Measurements from ENCODE around the gene ANXA2. TPM values are rescaled to one million over a fixed set of nuclear protein-coding genes. Genes with fewer than 3 reads are reported as not detected.

The ANXA2 gene
- total RNA-seq, 1 donor from 2014 or later = 2,658 TPM

- no peak for DNase-seq (ENCODE audit: low read depth)
- TF ChIP-seq CTCF (IDR thresholded peaks at IDR 0.05; ENCODE audit: insufficient read depth, low read length, poor library complexity, severe bottlenecking) = no peak
- Histone ChIP-seq H3K4me3 (ENCODE audit: low read depth, low read length) (no peak overlapping the region), H3K27me3 (ENCODE audit: control insufficient read depth, insufficient read depth, low read length) (no peaks in the 10 kb centered on the region), H3K36me3 (ENCODE audit: control insufficient read depth, insufficient read depth, low read length) (peaks cover 9% of the 10 kb centered on the region)
Measured at GRCh38 chr15:60370105-60370868, 27.5 kb downstream of the ANXA2 start.

- no peak for TF ChIP-seq CTCF (IDR thresholded peaks at IDR 0.05; ENCODE audit: insufficient read depth, low read length, poor library complexity, severe bottlenecking)
- no peak for DNase-seq (ENCODE audit: low read depth)
- Histone ChIP-seq H3K4me3 (ENCODE audit: low read depth, low read length) (no peak overlapping the region), H3K36me3 (ENCODE audit: control insufficient read depth, insufficient read depth, low read length) (peaks cover 9% of the 10 kb centered on the region), H3K27me3 (ENCODE audit: control insufficient read depth, insufficient read depth, low read length) (no peaks in the 10 kb centered on the region)
Measured at GRCh38 chr15:60369696-60370095, 28.1 kb downstream of the ANXA2 start.

- H3K36me3 ChIP-seq (ENCODE audit: control insufficient read depth, insufficient read depth, low read length) = peaks cover 3% of the 10 kb centered on the region
- TF ChIP-seq CTCF (IDR thresholded peaks at IDR 0.05; ENCODE audit: insufficient read depth, low read length, poor library complexity, severe bottlenecking) = no peak
- DNase-seq (ENCODE audit: low read depth) = no peak
- H3K4me3 ChIP-seq (ENCODE audit: low read depth, low read length) = no peak overlapping the region
- no peaks in the 10 kb centered on the region for H3K27me3 ChIP-seq (ENCODE audit: control insufficient read depth, insufficient read depth, low read length)
Measured at GRCh38 chr15:60364612-60364924, 33.2 kb downstream of the ANXA2 start.

- no peak for TF ChIP-seq CTCF (IDR thresholded peaks at IDR 0.05; ENCODE audit: insufficient read depth, low read length, poor library complexity, severe bottlenecking)
- Histone ChIP-seq H3K4me3 (ENCODE audit: low read depth, low read length) (no peak overlapping the region), H3K27me3 (ENCODE audit: control insufficient read depth, insufficient read depth, low read length) (no peaks in the 10 kb centered on the region), H3K36me3 (ENCODE audit: control insufficient read depth, insufficient read depth, low read length) (peaks cover 5% of the 10 kb centered on the region)
- no peak for DNase-seq (ENCODE audit: low read depth)
Measured at GRCh38 chr15:60363903-60364611, 33.7 kb downstream of the ANXA2 start.

GRCh38 chr15:60363087-60363549, 34.7 kb downstream of the ANXA2 start:
- H3K4me3 ChIP-seq (ENCODE audit: low read depth, low read length) = no peak overlapping the region
- no peak for TF ChIP-seq CTCF (IDR thresholded peaks at IDR 0.05; ENCODE audit: insufficient read depth, low read length, poor library complexity, severe bottlenecking)
- H3K27me3 ChIP-seq (ENCODE audit: control insufficient read depth, insufficient read depth, low read length) = no peaks in the 10 kb centered on the region
- no peak for DNase-seq (ENCODE audit: low read depth)
- peaks cover 6% of the 10 kb centered on the region for H3K36me3 ChIP-seq (ENCODE audit: control insufficient read depth, insufficient read depth, low read length)

All from kidney epithelial cell (primary cell).